DMS153 (cell line): ENCODE data around the gene TAB2.
"Not testable (repeated sequence)": the region's sequence is repeated elsewhere in the genome, so short reads cannot be mapped to it uniquely, and the experiment has no call there.

Source experiments
- DNase-seq: peaks from one replicate; lab custom pipeline; 2025; lab: John Stamatoyannopoulos, UW

The TAB2 gene

GRCh38 chr6:149444360-149445094, 127.0 kb downstream of the TAB2 start:
- DNase-seq, result not testable (repeated sequence)

DNA sequence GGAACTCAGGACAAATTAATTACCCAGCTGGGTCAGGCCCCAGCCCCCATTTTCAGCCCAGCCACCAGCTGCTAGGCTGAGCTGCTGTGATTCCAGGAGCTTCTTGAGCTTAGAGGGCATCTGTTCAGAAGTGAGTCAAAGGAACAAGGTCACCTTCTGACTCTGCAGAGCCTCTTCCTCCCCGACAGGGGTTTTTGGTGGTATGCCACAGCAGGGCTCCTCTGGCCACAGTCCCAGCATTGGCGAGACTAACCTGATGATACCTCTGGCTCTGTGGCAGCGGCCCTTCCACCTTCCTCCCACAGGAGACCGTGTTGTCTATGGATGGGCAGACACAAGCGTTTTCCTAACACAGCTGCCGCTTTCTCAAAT, 127.6 kb downstream of the TAB2 start:
- DNase-seq, result no peak

- DNase-seq, result no peak
Measured at GRCh38 chr6:149445573-149445972, 128.1 kb downstream of the TAB2 start.

- DNase-seq, result no peak
Measured at GRCh38 chr6:149446791-149447376, 129.4 kb downstream of the TAB2 start.

GRCh38 chr6:149448821-149449453, 131.4 kb downstream of the TAB2 start:
- DNase-seq, result no peak

DNA sequence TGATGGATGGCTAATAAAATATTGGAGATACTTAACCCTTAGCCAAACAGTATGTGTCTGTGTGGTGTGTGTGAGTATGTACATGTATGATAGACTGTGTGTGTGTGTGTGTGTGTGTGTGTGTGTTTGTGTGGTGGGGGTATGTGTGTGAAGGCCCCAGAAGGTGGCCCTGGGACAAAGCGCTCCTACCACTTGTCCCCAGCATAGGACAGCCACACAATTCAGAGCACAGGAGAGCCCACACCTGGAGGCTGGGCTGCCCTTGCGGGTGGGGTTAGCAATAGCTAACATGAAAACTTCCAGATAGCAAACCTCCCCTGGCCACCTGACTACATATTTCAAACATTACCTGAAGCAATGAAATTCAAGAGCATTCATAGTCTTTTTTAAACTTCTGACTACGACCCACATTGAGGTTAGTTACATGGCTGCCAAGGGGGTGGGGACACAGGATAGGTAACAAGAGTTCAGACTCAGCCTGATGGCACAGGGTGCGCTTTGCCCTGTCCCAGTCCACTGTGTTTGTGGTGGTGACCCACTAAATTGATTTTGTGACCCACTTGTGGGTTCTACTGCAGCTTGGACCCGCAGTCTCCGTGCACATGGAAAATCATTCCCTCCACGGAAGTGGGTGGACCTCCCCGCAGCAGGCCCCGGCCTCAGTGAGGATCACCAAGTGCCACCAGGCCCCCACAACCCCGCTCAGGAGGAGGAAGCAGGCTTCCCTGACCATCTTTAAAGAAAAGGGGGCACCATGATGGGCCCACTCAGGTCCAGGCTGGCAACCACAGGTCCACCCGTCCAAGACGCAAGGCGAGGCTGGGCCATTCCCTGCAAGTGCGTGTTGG, 132.5 kb downstream of the TAB2 start:
- DNase-seq, result no peak

- no peak for DNase-seq
Measured at GRCh38 chr6:149450679-149451375, 133.3 kb downstream of the TAB2 start.

- DNase-seq, result no peak
Measured at GRCh38 chr6:149451376-149452036, 134.0 kb downstream of the TAB2 start.

DNA sequence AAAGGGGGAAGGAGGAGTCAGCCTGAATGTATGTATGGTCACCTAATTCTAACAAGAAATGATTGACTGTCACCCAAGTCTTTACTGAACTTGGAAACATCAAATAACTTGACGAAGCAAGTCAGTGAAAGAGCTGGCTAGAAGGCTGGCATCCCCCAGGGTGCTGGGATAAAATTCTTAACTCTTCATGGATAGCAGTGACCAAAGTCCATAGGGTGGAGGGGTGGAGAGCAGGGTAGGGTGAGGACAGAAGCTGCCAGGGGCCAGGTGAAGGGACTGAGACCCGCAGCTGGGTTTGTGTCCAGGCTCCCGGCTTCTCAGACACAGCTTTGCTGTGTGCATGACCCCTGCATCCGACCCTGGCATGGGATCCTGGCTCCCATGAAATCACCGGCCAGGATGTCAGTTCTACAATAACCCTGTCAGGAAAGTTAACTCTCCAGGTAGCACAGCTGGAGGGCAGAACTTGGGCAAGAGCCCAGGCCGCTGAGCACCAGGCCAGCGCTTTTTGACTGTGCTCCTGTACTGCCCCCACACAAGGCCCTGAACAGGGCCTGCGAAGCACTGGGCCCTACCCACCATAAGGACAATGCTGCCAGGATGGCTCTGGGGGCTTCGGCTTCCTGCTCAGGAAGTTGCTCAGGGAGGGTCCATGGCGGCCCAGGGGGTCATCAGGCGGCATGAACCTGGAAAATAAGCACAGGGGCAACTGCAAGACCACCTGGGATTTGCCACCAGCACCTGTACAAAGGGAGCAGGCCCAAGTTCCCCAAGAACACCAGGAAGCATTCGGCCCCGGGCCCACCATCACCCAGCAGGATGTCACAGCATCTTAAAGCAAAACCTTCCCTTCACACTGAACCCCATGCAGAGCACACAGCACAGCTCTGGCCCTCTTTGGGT, 134.8 kb downstream of the TAB2 start:
- no peak for DNase-seq

DNA sequence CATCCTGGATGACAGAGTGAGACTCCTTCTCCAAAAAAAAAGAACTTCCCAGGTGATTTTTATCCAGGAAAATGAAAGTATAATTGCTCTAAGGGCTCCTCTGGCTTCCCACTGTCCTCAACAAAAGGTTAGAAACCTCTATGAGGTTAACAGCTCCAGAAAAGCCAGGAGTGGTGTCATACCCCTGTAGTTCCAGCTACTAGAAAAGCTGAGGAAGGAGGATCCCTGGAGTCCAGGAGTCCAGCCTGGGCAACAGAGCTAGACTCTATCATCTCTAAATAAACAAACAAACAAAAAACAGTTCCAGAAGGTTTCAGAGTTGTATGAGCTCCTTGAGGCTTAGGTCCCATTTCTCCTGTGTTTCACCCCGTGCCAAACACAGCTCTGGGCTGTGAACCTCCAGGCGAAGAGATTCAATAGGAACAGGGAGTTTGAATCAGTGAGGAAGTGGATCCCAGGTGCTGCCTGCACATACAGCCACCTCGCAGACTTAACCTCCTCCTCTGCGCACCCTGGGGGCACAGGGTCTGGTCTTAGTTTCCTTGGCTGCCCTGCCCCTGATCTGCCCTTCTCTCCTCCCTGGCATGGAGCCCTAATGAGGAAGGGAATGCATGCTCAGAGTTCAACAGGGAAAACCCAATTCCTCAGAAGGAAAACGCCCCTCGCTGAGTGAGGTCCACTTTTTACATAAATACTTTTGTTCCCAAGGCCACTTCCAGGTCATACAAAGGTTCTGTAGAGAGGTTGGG, 136.3 kb downstream of the TAB2 start:
- no peak for DNase-seq

- no peak for DNase-seq
Measured at GRCh38 chr6:149454346-149454848, 136.9 kb downstream of the TAB2 start.

DNA sequence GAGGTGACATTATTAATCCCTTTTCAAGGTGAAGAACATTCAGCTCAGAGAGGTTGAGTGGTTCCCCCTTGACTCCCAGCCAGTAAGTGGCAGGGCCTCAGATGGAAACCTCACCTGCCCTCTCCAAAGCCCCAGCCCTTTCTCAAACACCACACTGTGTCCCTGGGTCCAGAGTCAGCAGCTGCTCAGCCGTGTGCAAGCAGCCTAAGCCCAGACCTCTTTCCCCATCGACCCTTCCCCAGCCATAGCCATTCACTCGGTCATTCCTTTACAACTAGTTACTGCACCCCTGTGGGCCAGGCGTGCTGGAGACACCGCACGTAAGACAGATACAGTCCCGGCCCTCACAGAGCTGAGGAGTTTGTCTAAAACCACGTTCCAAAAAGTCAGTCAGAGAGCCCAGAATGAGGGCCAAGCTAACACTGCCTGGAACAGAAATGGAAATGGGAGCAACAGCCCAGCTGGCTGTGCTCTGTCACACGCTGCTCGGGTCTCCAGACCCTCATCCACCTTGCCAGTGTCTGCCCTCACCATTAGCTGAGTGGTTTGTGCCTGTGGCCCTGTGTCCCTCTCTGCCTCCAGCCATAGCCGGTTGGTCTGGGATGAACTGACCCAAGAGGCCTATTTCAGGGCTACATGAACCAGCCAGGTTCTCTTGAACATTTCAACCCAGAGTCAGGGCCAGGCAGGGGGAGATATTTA, 137.7 kb downstream of the TAB2 start:
- no peak for DNase-seq

DNA sequence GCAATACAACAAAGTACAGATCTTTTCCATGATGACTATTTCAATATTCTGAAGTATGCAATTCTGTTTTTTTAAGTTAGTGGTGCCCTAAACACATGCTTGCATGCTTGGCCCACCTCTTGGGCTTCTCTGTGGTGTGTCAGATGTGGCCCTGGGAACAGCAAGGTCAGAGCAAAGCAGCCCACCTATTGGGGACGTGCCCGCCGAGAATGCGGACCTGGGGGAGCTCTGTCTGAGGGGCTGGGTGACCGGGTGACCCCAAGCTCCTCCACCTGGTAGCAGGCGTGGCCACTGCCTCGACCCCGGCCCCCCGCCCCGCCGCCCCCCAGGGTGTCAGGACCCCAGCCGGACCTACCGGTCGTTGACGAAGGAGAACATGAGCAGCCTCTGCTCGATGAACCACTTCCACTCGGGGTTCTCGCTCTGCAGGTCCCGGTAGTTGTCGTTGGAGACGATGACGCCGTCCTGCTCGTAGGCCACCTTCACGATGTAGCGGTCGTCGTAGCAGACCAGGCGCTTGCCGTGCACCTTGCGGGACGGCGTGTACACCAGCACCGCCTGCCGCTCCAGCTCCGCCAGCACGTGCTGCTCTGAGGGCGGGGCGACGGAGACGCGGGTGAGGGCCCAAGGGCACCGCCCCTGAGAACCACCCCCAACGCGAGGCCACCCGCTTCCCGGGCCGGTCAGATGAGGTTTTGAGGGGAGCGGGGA, 139.0 kb downstream of the TAB2 start:
- no peak for DNase-seq

DNA sequence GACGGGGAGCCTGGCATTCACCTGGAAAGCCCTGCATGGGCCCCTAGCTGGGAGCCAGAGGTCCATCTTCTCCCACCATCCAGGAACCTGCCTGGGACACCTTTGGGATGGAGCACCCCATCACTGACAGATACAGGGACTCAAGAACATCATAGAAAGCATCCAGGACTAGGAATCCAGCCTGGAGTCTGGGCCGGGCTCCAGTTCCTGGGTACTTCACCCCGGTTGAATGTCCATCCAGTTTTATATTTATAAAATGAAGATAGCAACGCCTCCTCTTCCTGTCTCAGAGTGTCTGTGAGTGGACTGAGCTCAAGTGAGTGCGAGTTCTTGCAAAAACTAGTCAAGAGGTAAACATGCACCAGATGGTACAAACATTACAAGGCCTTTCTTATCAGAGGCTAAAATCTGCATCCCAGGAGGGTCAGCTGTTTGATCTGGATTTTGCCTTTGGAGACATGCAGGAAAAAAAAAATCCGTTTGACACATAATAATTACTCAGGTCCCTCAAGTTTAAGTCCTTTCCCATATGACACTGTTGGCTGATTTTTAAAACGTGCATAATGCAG, 139.9 kb downstream of the TAB2 start:
- DNase-seq, result no peak

DNA sequence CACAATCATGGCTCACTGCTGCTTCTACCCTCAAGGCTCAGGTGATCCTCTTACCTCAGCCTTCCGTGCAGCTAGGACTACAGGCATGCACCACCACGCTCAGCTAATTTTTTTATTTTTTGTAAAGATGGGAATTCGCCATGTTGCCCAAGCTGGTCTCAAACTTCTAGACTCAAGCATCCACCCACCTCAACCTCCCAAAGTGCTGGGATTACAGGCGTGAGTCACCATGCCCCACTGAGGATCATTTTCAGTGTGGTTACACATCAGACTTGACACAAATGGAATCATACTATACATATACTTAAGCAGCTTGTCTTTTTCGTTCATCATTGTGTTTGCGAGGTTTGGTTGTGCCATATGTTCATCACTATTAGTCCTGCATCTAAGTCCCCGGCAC, 140.7 kb downstream of the TAB2 start:
- DNase-seq, result no peak

DNA sequence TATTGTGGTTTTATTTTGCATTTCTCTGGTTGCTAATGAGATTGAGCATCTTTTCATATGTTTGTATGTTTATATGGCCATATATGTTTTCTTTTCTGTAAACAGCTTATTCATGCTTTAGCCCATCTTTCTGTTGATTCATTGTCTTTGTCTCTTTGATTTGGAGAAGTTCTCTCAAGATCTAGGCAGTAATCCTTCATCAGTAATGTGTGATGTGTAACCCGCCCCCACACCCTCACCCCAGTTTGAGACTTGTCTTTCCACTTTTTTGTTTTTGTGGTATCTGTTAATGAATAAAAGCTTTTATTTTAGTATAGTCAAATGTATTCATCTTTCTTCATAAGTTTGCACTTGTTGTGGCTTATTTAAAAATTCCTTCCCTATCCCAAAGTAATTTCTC, 141.3 kb downstream of the TAB2 start:
- no peak for DNase-seq

GRCh38 chr6:149459761-149460160, 142.2 kb downstream of the TAB2 start:
- no peak for DNase-seq

GRCh38 chr6:149460249-149460648, 142.7 kb downstream of the TAB2 start:
- not testable (repeated sequence) for DNase-seq
